HUES6 (cell line): ENCODE measurements around the gene ADRA2C.

ENCODE experiments used
- H3K27ac ChIP-seq: 2 replicates; pipeline ENCODE4 v1.7.0; 2013; ENCODE audit warnings: low read depth, mild to moderate bottlenecking, low read length, inconsistent platforms
- H3K27me3 ChIP-seq: 2 replicates; pipeline ENCODE4 v1.6.1; 2013; ENCODE audit warnings: low read length; ENCODE audit not compliant: control insufficient read depth, insufficient read depth
- H3K36me3 ChIP-seq: 2 replicates; pipeline ENCODE4 v1.6.1; 2013; ENCODE audit warnings: low read length; ENCODE audit not compliant: control insufficient read depth, insufficient read depth
- H3K4me1 ChIP-seq: 2 replicates; pipeline ENCODE4 v1.6.1; 2013; ENCODE audit warnings: low read length; ENCODE audit not compliant: control insufficient read depth, insufficient read depth
- H3K4me3 ChIP-seq: 2 replicates; pipeline ENCODE4 v1.5.1; 2013; ENCODE audit warnings: low read depth, low read length
- H3K9ac ChIP-seq: one replicate; pipeline ENCODE4 v1.6.1; 2013; ENCODE audit warnings: mild to moderate bottlenecking, low read length
- H3K9me3 ChIP-seq: 2 replicates; pipeline ENCODE4 v1.6.1; 2013; ENCODE audit warnings: low read depth, low read length; ENCODE audit not compliant: control insufficient read depth, insufficient read depth

ADRA2C gene

GRCh38 chr4:3801521-3801920 is 35.3 kb downstream of the ADRA2C start:
- H3K36me3 ChIP-seq = no peaks in the 10 kb centered on the region
- peaks cover 7% of the 10 kb centered on the region for H3K9me3 ChIP-seq
- H3K4me1 ChIP-seq = peaks cover 21% of the 10 kb centered on the region
- H3K4me3 ChIP-seq = no peak overlapping the region
- H3K27ac ChIP-seq = no peak overlapping the region
- H3K9ac ChIP-seq = no peak overlapping the region
- H3K27me3 ChIP-seq = no peaks in the 10 kb centered on the region

GRCh38 chr4:3801931-3802550 is 35.9 kb downstream of the ADRA2C start:
- no peaks in the 10 kb centered on the region for H3K36me3 ChIP-seq
- H3K27me3 ChIP-seq = no peaks in the 10 kb centered on the region
- H3K9ac ChIP-seq = no peak overlapping the region
- no peak overlapping the region for H3K4me3 ChIP-seq
- no peak overlapping the region for H3K27ac ChIP-seq
- H3K4me1 ChIP-seq = peaks cover 21% of the 10 kb centered on the region
- peaks cover 2% of the 10 kb centered on the region for H3K9me3 ChIP-seq

GRCh38 chr4:3802571-3803474 is 36.6 kb downstream of the ADRA2C start:
- Histone ChIP-seq H3K4me1 (peaks cover 27% of the 10 kb centered on the region), H3K27ac (no peak overlapping the region), H3K36me3 (no peaks in the 10 kb centered on the region), H3K9me3 (no peaks in the 10 kb centered on the region; the same call in 1 of the 2 replicates), H3K9ac (no peak overlapping the region), H3K4me3 (no peak overlapping the region), H3K27me3 (no peaks in the 10 kb centered on the region)

- Histone ChIP-seq H3K27ac (no peak overlapping the region), H3K9me3 (no peaks in the 10 kb centered on the region; the same call in 1 of the 2 replicates), H3K27me3 (no peaks in the 10 kb centered on the region)
These were observed 37.3 kb downstream of the ADRA2C start for GRCh38 chr4:3803475-3803847.

GRCh38 chr4:3803946-3804345 is 37.8 kb downstream of the ADRA2C start:
- Histone ChIP-seq H3K36me3 (no peaks in the 10 kb centered on the region), H3K4me3 (no peak overlapping the region), H3K9me3 (no peaks in the 10 kb centered on the region; the same call in 1 of the 2 replicates), H3K27ac (no peak overlapping the region), H3K9ac (no peak overlapping the region), H3K4me1 (peaks cover 33% of the 10 kb centered on the region), H3K27me3 (no peaks in the 10 kb centered on the region)

More at GRCh38 chr4:3803475-3803847, 37.3 kb downstream of the ADRA2C start:
- Histone ChIP-seq H3K36me3 (no peaks in the 10 kb centered on the region), H3K4me3 (no peak overlapping the region), H3K4me1 (peaks cover 33% of the 10 kb centered on the region), H3K9ac (no peak overlapping the region)

- no peaks in the 10 kb centered on the region; the same call in 1 of the 2 replicates for H3K9me3 ChIP-seq
- H3K27me3 ChIP-seq = no peaks in the 10 kb centered on the region
- H3K36me3 ChIP-seq = no peaks in the 10 kb centered on the region
- no peak overlapping the region for H3K9ac ChIP-seq
- no peak overlapping the region for H3K4me3 ChIP-seq
- H3K27ac ChIP-seq = no peak overlapping the region
- H3K4me1 ChIP-seq = peaks cover 33% of the 10 kb centered on the region
These were observed 38.8 kb downstream of the ADRA2C start for GRCh38 chr4:3805026-3805425.

- no peak overlapping the region for H3K27ac ChIP-seq
- no peaks in the 10 kb centered on the region for H3K27me3 ChIP-seq
- H3K4me3 ChIP-seq = no peak overlapping the region
- H3K9ac ChIP-seq = no peak overlapping the region
- H3K9me3 ChIP-seq = no peaks in the 10 kb centered on the region; the same call in 1 of the 2 replicates
- no peaks in the 10 kb centered on the region for H3K36me3 ChIP-seq
- peaks cover 33% of the 10 kb centered on the region for H3K4me1 ChIP-seq
These were observed 39.5 kb downstream of the ADRA2C start for GRCh38 chr4:3805731-3806130.

- Histone ChIP-seq H3K9ac (no peak overlapping the region), H3K9me3 (no peaks in the 10 kb centered on the region; the same call in 1 of the 2 replicates), H3K4me1 (peaks cover 23% of the 10 kb centered on the region), H3K27me3 (no peaks in the 10 kb centered on the region), H3K4me3 (no peak overlapping the region), H3K36me3 (no peaks in the 10 kb centered on the region), H3K27ac (no peak overlapping the region)
These were observed 41.1 kb downstream of the ADRA2C start for GRCh38 chr4:3807311-3807710.

- Histone ChIP-seq H3K9ac (no peak overlapping the region), H3K27me3 (no peaks in the 10 kb centered on the region), H3K4me1 (peaks cover 16% of the 10 kb centered on the region), H3K4me3 (no peak overlapping the region), H3K9me3 (peaks cover 4% of the 10 kb centered on the region), H3K36me3 (no peaks in the 10 kb centered on the region), H3K27ac (no peak overlapping the region)
These were observed 41.8 kb downstream of the ADRA2C start for GRCh38 chr4:3807822-3808496.

GRCh38 chr4:3808597-3808996 is 42.4 kb downstream of the ADRA2C start:
- Histone ChIP-seq H3K4me3 (no peak overlapping the region), H3K9ac (no peak overlapping the region), H3K27ac (no peak overlapping the region), H3K27me3 (no peaks in the 10 kb centered on the region), H3K36me3 (no peaks in the 10 kb centered on the region), H3K9me3 (peaks cover 4% of the 10 kb centered on the region), H3K4me1 (peaks cover 12% of the 10 kb centered on the region)

GRCh38 chr4:3809028-3809427 is 42.8 kb downstream of the ADRA2C start:
- Histone ChIP-seq H3K27ac (no peak overlapping the region), H3K27me3 (no peaks in the 10 kb centered on the region), H3K9me3 (peaks cover 4% of the 10 kb centered on the region), H3K4me3 (no peak overlapping the region), H3K9ac (no peak overlapping the region), H3K36me3 (no peaks in the 10 kb centered on the region), H3K4me1 (peaks cover 12% of the 10 kb centered on the region)
